Pancreas (tissue), 10 donors: ENCODE measurements around the gene CNR2. TPM values are rescaled to one million over a fixed set of nuclear protein-coding genes. Genes with fewer than 3 reads are reported as not detected.

Source experiments
- ATAC-seq, 4 donors: fragments of 200-7000 bp; cut with Tn5 transposase; one replicate each; pipeline versions ENCODE4 v1.8.0 to v1.9.1; 2020; ENCODE audit warnings: mild to moderate bottlenecking in 4 of 4, moderate library complexity in 4 of 4
- DNase-seq, 6 donors: peaks; one replicate each; pipeline ENCODE4 v3.0.0-alpha.2; 2020
- FAIRE-seq: peaks from 2 replicates; lab custom pipeline; 2012; peaks lifted over from hg19 to GRCh38; lab: Jason Lieb, UNC
- H3K27ac ChIP-seq, 4 donors: fragments of 200-600 bp; sonication (generic); 1 replicate in 3 of 4; 2 replicates in 1 of 4; pipeline versions ENCODE4 v1.5.0 to v1.8.0; 2020
- H3K27me3 ChIP-seq, 4 donors: fragments of 200-600 bp; one replicate each; pipeline ENCODE4 v1.8.0; 2021
- H3K36me3 ChIP-seq, 3 donors: fragments of 200-600 bp; sonication (generic) in 1 of 3; one replicate each; pipeline versions ENCODE4 v1.5.0 to v1.8.0; 2020 to 2021
- H3K4me1 ChIP-seq, 3 donors: fragments of 200-600 bp; one replicate each; pipeline ENCODE4 v1.8.0; 2021
- H3K4me3 ChIP-seq, 4 donors: fragments of 200-600 bp; sonication (generic) in 2 of 4; one replicate each; pipeline versions ENCODE4 v1.5.0 to v1.8.0; 2020 to 2021
- H3K9me3 ChIP-seq, 4 donors: fragments of 200-600 bp; one replicate each; pipeline ENCODE4 v1.8.0; 2021
- CTCF ChIP-seq, 4 donors: fragments of 200-600 bp; sonication (generic) in 3 of 4; IDR thresholded peaks; one replicate each; pipeline versions ENCODE4 v1.5.0 to v1.8.0; 2021; ENCODE audit warnings: antibody characterized with exemption in 4 of 4
- WGBS, 2 donors: extraction: QIAGEN DNeasy Blood & Tissue Kit; methylation state at CpG; one replicate each; pipeline ENCODE4 v1.1.7; 2013; 5-methylcytosine and 5-hydroxymethylcytosine counted together
- intact Hi-C, 3 donors: fragments of 100-400 bp; cut with DNase I; formaldehyde crosslinking; loops; one replicate each; pipeline versions ENCODE4 v1.11.1 to v1.14.2; 2022
- polyA plus RNA-seq, 2 donors: library from polyadenylated mRNA; stranded (reverse); fragments of 200-250 nt; gene quantifications; one replicate each; pipeline ENCODE4 v1.2.3, GENCODE V29; 2013
- total RNA-seq, 6 donors: library from RNA; stranded (reverse); fragmentation: NEBNext Ultra II Directional in 4 of 6; extraction: Animal tissue kit (Norgen Biotek cat#: 25700) in 4 of 6; gene quantifications; one replicate each; pipeline versions ENCODE4 v1.2.1 to v1.2.4, GENCODE V29; 2021 to 2023
- donor health status: healthy with polysubstance abuse.
- donor health status: DM: no; HTN: no; CAD: no; lungs with moderate emphysema.
- donor health status: DM: no; HTN: no; CAD: no.
- donor health status: control.
- donor health status: control.
- donor health status: Bipolar disorder and iron deficiency.
- donor health status: DM: yes; HTN: yes; CAD: no.
- donor health status: DM: no; HTN: no; CAD: no.
- donor health status: DM: no; HTN: no; CAD: no.
- donor health status: DM: yes; HTN: yes; CAD: no.

CNR2 gene
- total and polyA plus RNA-seq, 8 donors = not detected

- Histone ChIP-seq H3K4me1 (peaks cover 0 to 4% (median 0%) of the 10 kb centered on the region in 3 donors), H3K36me3 (no peaks in the 10 kb centered on the region), H3K4me3 (no peak overlapping the region), H3K27ac (no peak overlapping the region), H3K27me3 (no peaks in the 10 kb centered on the region), H3K9me3 (no peaks in the 10 kb centered on the region)
- no peak for TF ChIP-seq CTCF (IDR thresholded peaks at IDR 0.05)
- DNase-seq = no peak
- intact Hi-C loops = no loop called here
- WGBS, 2 donors = 71 to 78% methylated on average over 10 of the region's 10 CpGs
- no peak for FAIRE-seq
- ATAC-seq = peak in 1 of 4 donors; percentile 31
Observed at GRCh38 chr1:23909412-23909811, 3.8 kb downstream of the CNR2 start.

- WGBS, 2 donors = 61 to 83% methylated on average over 7 to 9 of the region's 9 CpGs
- TF ChIP-seq CTCF (IDR thresholded peaks at IDR 0.05) = no peak
- peaks cover 0 to 4% (median 0%) of the 10 kb centered on the region in 3 donors for H3K4me1 ChIP-seq
- FAIRE-seq (no peak), DNase-seq (no peak), ATAC-seq (peak in 2 of 4 donors; percentile 48 to 60)
- no peaks in the 10 kb centered on the region for H3K9me3 ChIP-seq
- H3K27ac ChIP-seq = no peak overlapping the region
- H3K27me3 ChIP-seq = peaks cover 0 to under 1% (median 0%) of the 10 kb centered on the region in 4 donors
- no peak overlapping the region for H3K4me3 ChIP-seq
- H3K36me3 ChIP-seq = no peaks in the 10 kb centered on the region
- intact Hi-C loops = no loop called here
Observed at GRCh38 chr1:23908453-23909341, 4.5 kb downstream of the CNR2 start.

- Histone ChIP-seq H3K27ac (no peak overlapping the region), H3K27me3 (peaks cover 0 to 6% (median 0%) of the 10 kb centered on the region in 4 donors), H3K4me3 (no peak overlapping the region), H3K36me3 (no peaks in the 10 kb centered on the region), H3K4me1 (peaks cover 0 to 4% (median 0%) of the 10 kb centered on the region in 3 donors), H3K9me3 (no peaks in the 10 kb centered on the region)
- no peak for TF ChIP-seq CTCF (IDR thresholded peaks at IDR 0.05)
- DNase-seq = no peak
- no peak for ATAC-seq
- 78 to 96% methylated on average over 1 of the region's 1 CpG for whole genome bisulfite sequencing, 2 donors
- no peak for FAIRE-seq
- intact Hi-C loops = no loop called here
Observed at GRCh38 chr1:23906731-23907130, 6.4 kb downstream of the CNR2 start.

- no peak for TF ChIP-seq CTCF (IDR thresholded peaks at IDR 0.05)
- Histone ChIP-seq H3K27ac (no peak overlapping the region), H3K27me3 (peaks cover 0 to 6% (median 0%) of the 10 kb centered on the region in 4 donors), H3K36me3 (no peaks in the 10 kb centered on the region), H3K9me3 (no peaks in the 10 kb centered on the region), H3K4me3 (no peak overlapping the region), H3K4me1 (peaks cover 0 to 4% (median 0%) of the 10 kb centered on the region in 3 donors)
- DNase-seq (no peak), FAIRE-seq (no peak), ATAC-seq (no peak)
- intact Hi-C loops = no loop called here
- WGBS, 2 donors = 86 to 87% methylated on average over 7 of the region's 7 CpGs
Observed at GRCh38 chr1:23905461-23906025, 7.6 kb downstream of the CNR2 start.
